ENCODE measurements around the gene TMUB1.

Gene TMUB1

DNA sequence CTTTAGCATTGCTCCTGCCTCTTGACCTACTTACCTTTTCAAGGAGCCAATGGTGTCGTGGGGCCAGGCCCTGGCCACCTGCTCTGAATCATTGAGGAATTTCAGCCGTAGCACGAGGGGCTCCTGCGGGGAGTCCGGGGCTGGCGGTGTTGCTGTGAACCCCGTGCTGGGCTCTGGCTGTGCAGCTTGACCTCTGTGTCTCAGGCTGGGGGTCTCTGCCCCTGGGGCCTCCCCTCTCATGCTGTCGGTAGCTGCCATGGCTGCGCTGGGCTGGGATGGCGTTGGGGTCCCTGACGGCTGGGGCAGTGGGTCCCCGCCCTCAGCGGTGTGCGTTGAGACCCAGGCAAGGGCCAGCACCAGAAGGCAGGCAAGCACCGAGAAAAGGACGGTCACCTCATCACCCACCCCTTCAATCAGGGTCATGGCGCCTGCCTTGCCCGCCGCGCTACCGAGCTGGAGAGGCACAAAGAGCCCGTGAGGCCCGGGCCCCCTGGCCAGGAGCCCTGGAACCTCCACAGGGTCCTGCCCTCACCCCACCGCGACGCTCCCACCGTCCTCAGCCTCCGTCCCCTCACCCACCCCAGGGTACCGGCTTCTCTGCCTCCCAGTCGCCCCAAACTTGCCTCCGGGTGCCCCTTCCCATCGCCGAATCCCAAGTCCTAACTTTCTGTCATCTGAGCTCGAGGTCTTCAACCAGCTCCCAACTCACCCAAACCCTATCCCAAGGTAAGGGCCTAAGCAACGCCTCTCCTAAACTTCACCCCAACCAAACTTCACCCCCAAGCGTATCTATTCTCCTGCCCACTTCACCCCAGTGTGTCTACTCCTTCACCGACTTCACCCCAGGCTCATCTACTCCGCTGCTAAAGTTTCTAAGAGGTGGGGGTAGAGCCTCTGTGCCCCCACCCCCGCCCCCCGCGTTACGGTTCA is 887 bp downstream of the TMUB1 start:
- no peak for DNase-seq

GRCh38 chr7:151081170-151082101 is 1.9 kb downstream of the TMUB1 start:
- DNase-seq = no peak

GRCh38 chr7:151080522-151081169 is 2.6 kb downstream of the TMUB1 start, which contains the start of gene FASTK:
Gene FASTK (minus strand): TSS chr7:151080809. CDS start chr7:151080766, 43 bp downstream.
- DNase-seq = peak; percentile 84

DNA sequence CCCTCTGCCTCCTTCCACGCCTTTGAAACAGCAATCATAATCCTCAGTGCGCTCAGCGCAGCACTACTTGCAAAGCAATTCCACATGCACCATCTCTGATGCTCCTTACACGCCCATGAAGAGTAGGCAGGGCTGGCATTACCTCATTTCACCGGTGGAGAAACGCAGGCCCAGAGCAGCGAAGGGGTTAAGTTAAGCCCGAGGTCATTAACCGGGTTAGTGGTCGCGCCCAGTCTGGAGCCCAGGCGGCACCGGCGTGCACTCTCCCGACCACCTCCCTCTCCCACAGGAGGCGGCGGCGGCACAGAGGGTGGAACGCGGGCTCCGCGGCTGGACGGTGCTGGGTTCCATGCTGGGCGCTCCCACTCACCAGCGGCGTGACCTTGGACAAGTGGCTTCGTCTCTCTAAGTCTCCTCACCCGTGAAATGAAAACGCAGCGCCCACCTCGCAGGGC is 3.2 kb downstream of the TMUB1 start:
- DNase-seq = no peak

DNA sequence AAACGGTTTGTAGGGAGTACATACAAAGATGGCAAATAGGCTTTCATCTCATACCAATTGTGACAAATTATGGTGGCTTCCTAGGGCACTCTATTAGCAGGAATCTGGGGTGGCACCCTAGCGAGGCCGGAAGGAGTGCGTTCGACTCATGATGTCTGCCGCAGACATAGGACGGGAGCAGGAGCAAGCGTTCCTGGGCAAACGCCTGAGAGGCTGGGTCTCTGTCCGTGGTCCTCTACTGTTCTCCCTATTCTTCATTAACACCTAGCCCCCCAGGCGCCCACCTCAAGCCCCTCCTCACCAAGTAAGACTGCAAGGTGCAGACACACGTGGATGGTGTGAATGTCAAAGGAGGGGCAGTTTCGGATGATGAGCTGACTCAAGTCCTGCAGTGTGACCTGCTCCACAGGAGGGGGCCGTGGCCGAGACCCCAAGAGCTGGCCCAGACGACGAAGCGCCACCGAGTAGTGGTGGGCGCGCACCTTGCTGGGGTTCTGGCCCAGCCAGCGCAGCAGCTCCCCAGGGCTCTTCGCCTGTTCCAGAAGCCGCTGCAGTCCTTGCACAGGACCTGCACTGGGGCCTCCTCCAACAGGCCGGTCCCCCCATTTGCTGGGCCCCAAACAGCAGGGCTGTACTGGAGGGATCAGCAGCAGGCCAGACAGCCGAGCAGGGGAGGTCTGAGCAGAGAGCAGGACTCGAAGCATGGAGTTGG is 3.9 kb downstream of the TMUB1 start:
- DNase-seq = no peak

- DNase-seq = no peak
Observed at GRCh38 chr7:151078233-151079040, 4.9 kb downstream of the TMUB1 start.

GRCh38 chr7:151077705-151078232 is 5.5 kb downstream of the TMUB1 start:
- no peak for DNase-seq

DNA sequence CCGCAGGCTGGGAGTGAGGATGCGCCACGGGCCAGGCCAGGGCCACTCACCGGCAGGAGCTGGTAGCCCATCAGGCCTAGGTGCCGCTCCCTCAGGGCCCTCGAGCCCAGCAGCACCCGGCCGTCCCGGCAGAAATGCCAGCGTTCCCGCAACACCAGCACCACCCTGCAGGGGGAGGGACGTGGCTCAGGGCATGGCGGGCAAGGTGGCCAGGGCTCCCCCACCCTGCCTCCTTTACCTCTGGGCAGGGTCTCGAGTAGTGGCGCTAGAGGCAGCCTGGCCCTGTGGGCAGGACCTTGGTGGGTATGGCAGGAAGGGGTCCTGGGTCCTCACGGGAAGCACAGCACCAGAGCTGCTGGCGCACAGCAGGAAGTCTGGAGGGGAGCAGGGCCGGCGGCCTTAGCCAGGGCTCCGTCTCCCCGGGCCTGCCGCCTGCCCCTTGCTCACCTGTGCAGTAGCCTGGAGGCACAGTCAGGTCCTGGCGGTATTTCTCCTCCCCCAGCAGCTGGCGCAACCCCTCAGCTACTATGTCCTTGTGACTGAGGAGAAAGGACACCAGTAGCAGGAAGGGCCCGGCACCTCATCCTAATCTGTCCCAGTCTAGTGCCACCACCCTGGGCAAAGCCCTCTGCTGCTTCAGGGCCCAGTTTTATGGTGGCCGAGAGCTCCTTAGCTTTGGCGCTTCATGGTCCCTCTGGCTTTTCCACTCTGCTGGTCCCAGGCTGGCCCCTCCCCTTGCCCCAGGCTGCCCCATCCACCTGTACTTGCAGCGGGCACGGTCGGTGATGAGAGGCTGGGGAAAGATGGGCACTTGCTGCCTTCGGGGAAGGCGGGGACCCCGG is 6.2 kb downstream of the TMUB1 start:
- no peak for DNase-seq

DNA sequence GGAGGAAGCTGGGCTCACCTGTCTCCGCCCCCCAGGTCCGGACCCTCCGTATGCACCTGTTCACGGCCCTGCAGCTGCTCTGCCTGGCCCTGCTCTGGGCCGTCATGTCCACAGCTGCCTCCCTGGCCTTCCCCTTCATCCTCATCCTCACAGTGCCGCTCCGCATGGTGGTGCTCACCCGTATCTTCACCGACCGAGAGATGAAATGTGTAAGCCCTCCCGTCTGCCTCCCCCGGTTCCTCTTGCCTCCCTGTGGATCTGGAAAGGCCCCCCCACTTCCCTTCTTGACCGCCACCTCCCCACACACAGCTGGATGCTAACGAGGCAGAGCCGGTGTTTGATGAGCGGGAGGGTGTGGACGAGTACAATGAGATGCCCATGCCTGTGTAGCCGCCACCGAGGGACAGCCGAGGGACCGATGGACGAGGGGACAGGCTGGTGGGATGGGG is 7.3 kb downstream of the TMUB1 start:
- DNase-seq = no peak

- no peak for DNase-seq
Observed at GRCh38 chr7:151075662-151075971, 7.7 kb downstream of the TMUB1 start.

GRCh38 chr7:151074817-151075661 is 8.3 kb downstream of the TMUB1 start:
- DNase-seq = no peak

GRCh38 chr7:151073990-151074389 is 9.3 kb downstream of the TMUB1 start:
- no peak for DNase-seq

GRCh38 chr7:151071032-151071866 is 12.0 kb downstream of the TMUB1 start:
- no peak for DNase-seq

GRCh38 chr7:151070574-151070960 is 12.7 kb downstream of the TMUB1 start:
- DNase-seq = no peak

DNA sequence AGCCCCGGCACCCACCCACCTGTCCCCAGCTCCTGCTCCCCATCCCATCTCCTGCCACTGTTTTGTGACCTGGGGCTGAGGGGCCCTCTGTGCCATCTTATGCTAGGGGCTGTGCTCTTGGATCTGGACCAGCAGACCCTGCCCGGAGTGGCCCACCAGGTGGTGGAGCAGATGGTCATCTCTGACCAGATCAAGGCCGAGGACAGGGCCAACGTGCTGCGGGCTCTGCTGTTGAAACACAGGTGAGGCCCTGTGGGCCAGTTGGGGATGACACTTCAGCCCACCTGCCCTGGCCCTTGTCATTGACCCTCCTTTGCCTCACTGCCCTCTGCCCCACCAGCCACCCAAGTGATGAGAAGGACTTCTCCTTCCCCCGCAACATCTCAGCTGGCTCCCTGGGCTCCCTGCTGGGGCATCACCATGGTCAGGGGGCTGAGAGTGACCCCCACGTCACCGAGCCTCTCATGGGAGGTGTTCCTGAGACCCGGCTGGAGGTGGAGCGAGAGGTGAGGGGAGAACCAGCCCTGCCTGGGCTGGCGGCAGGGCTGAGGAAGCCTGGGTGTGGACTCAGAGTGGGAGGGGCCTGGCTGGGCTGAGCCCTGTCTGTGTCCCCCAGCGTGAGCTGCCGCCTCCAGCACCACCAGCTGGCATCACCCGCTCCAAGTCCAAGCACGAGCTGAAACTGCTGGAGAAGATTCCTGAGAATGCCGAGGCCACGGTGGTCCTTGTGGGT is 13.3 kb downstream of the TMUB1 start:
- no peak for DNase-seq

GRCh38 chr7:151068069-151068773 is 15.1 kb downstream of the TMUB1 start:
- no peak for DNase-seq

All from NCI-H2171 (cell line).